CD4-positive, alpha-beta T cell (primary cell): ENCODE results near the gene SPATA13. TPM values are rescaled to one million over a fixed set of nuclear protein-coding genes. Genes with fewer than 3 reads are reported as not detected.
"Not testable (repeated sequence)": the region's sequence is repeated elsewhere in the genome, so short reads cannot be mapped to it uniquely, and the experiment has no call there.

ENCODE experiments used
- ATAC-seq: fragments of 200-7000 bp; cut with Tn5 transposase; one replicate; pipeline ENCODE4 v1.10.0; 2022; ENCODE audit warnings: mild to moderate bottlenecking; ENCODE audit not compliant: poor library complexity
- CTCF ChIA-PET: fragments of 350-600 bp; sonication (Branson Sonifier 250); formaldehyde crosslinking; loops from one replicate; lab custom pipeline; 2021; ENCODE audit warnings: antibody characterized with exemption, inconsistent platforms; lab: Charles Lee
- POLR2A ChIA-PET: fragments of 350-600 bp; sonication (Branson Sonifier 250); formaldehyde crosslinking; loops from one replicate; lab custom pipeline; 2021; ENCODE audit warnings: antibody characterized with exemption, inconsistent platforms; lab: Charles Lee
- DNase-seq, 14 experiments: peaks; one replicate each; pipeline ENCODE4 v3.0.0-alpha.2; 2013 to 2020; ENCODE audit warnings: mixed read lengths in 2 of 14
- H3K27ac ChIP-seq, 2 donors: one replicate each; pipeline versions ENCODE4 v1.5.1 to v1.7.0; 2013; ENCODE audit warnings: low read length in 2 of 2, low read depth in 1 of 2, mild to moderate bottlenecking in 1 of 2
- H3K27me3 ChIP-seq, 2 experiments: 1 replicate in 1 of 2; 2 replicates in 1 of 2; pipeline versions ENCODE4 v1.6.1 to v1.7.0; 2013; ENCODE audit warnings: low read length in 2 of 2, control low read depth in 1 of 2, mild to moderate bottlenecking in 1 of 2, moderate library complexity in 1 of 2; ENCODE audit not compliant: insufficient read depth in 2 of 2, control insufficient read depth in 1 of 2
- H3K36me3 ChIP-seq: one replicate; pipeline ENCODE4 v1.6.1; 2013; ENCODE audit warnings: low read length, control low read depth; ENCODE audit not compliant: insufficient read depth
- H3K4me1 ChIP-seq: one replicate; pipeline ENCODE4 v1.6.1; 2013; ENCODE audit warnings: low read length, control low read depth; ENCODE audit not compliant: insufficient read depth
- H3K4me3 ChIP-seq: one replicate; pipeline ENCODE4 v1.5.1; 2013; ENCODE audit warnings: mild to moderate bottlenecking, low read length, moderate library complexity
- H3K9me3 ChIP-seq, 2 experiments: 1 replicate in 1 of 2; 2 replicates in 1 of 2; pipeline versions ENCODE4 v1.6.1 to v1.7.0; 2013; ENCODE audit warnings: low read length in 2 of 2, mild to moderate bottlenecking in 2 of 2, control low read depth in 1 of 2, moderate library complexity in 1 of 2; ENCODE audit not compliant: control insufficient read depth in 1 of 2, insufficient read depth in 1 of 2
- H3K27ac Mint-ChIP-seq: one replicate; pipeline ENCODE4 v1.8.0; 2020; ENCODE audit warnings: mixed read lengths
- H3K27me3 Mint-ChIP-seq: one replicate; pipeline ENCODE4 v1.8.0; 2021; ENCODE audit warnings: mixed read lengths
- H3K36me3 Mint-ChIP-seq: one replicate; pipeline ENCODE4 v1.8.0; 2021; ENCODE audit warnings: low read depth, mixed read lengths
- H3K4me1 Mint-ChIP-seq: one replicate; pipeline ENCODE4 v1.8.0; 2021; ENCODE audit warnings: low read depth, mixed read lengths
- H3K4me3 Mint-ChIP-seq: one replicate; pipeline ENCODE4 v1.8.0; 2020; ENCODE audit warnings: mild to moderate bottlenecking, mixed read lengths
- H3K9me3 Mint-ChIP-seq: one replicate; pipeline ENCODE4 v1.8.0; 2020; ENCODE audit warnings: mixed read lengths
- CTCF ChIP-seq: fragments of 200-600 bp; IDR thresholded peaks from one replicate; pipeline ENCODE4 v1.8.0; 2022; ENCODE audit warnings: antibody characterized with exemption, mild to moderate bottlenecking
- intact Hi-C, 2 experiments: fragments of 100-400 bp; cut with DNase I in 1 of 2; cut with micrococcal nuclease in 1 of 2; formaldehyde crosslinking; loops; one replicate each; pipeline versions ENCODE4 v1.15.1 to v1.9.0; 2023 to 2025; cut with DNase I, micrococcal nuclease
- total RNA-seq, 174 experiments: library from RNA in 2 of 174; stranded (reverse) in 2 of 174; gene quantifications; one replicate each; pipeline ENCODE4 v1.2.3 and lab custom pipeline; 2021 to 2026

Gene SPATA13
- total RNA-seq, 2 experiments from 2014 or later = 87.7 to 94.6 TPM

- no peaks in the 10 kb centered on the region for H3K9me3 Mint-ChIP-seq
- no peak overlapping the region for H3K4me3 Mint-ChIP-seq
- no peak for DNase-seq
- H3K36me3 Mint-ChIP-seq = peaks cover 31% of the 10 kb centered on the region
- intact Hi-C loops = loop anchor here in 1 of 2 experiments (5.0 kb wide), 1 partner anchor 56 kb away; no protein-coding TSS in a partner anchor
- Histone ChIP-seq H3K9me3 (peaks cover 0 to 5% of the 10 kb centered on the region in 2 experiments), H3K4me1 (no peaks in the 10 kb centered on the region), H3K27me3 (no peaks in the 10 kb centered on the region), H3K27ac (no peak overlapping the region), H3K36me3 (peaks cover 35% of the 10 kb centered on the region), H3K4me3 (no peak overlapping the region)
- POLR2A ChIA-PET = no interaction called here
- CTCF ChIA-PET = no interaction called here
- no peak overlapping the region for H3K27ac Mint-ChIP-seq
- no peaks in the 10 kb centered on the region for H3K4me1 Mint-ChIP-seq
- no peak for ATAC-seq
- H3K27me3 Mint-ChIP-seq = no peaks in the 10 kb centered on the region
- TF ChIP-seq CTCF = no peak
Measured at GRCh38 chr13:24308488-24309020, 148.0 kb downstream of the SPATA13 start.

- not testable (repeated sequence) for H3K27ac Mint-ChIP-seq
Measured at GRCh38 chr13:24309300-24309699, 148.8 kb downstream of the SPATA13 start, which contains the start of gene C1QTNF9. Gene C1QTNF9 (plus strand): TSS chr13:24309580. CDS start chr13:24316004, 6,424 bp downstream.

GRCh38 chr13:24313439-24313838 is 152.9 kb downstream of the SPATA13 start:
- no peak overlapping the region for H3K4me3 Mint-ChIP-seq
- no peaks in the 10 kb centered on the region for H3K4me1 Mint-ChIP-seq
- H3K27me3 Mint-ChIP-seq = no peaks in the 10 kb centered on the region
- CTCF ChIA-PET = no interaction called here
- no peak for DNase-seq
- no peaks in the 10 kb centered on the region for H3K4me1 ChIP-seq
- no peak for TF ChIP-seq CTCF
- POLR2A ChIA-PET = no interaction called here
- H3K4me3 ChIP-seq = no peak overlapping the region
- H3K27ac ChIP-seq = no peak overlapping the region
- H3K27me3 ChIP-seq = no peaks in the 10 kb centered on the region
- intact Hi-C loops = no loop called here
- H3K36me3 Mint-ChIP-seq = no peaks in the 10 kb centered on the region
- H3K27ac Mint-ChIP-seq = no peak overlapping the region
- no peaks in the 10 kb centered on the region for H3K9me3 ChIP-seq
- no peaks in the 10 kb centered on the region for H3K36me3 ChIP-seq
- no peaks in the 10 kb centered on the region for H3K9me3 Mint-ChIP-seq
- no peak for ATAC-seq

More at GRCh38 chr13:24309300-24309699, 148.8 kb downstream of the SPATA13 start, which contains the start of gene C1QTNF9:
- H3K9me3 Mint-ChIP-seq, H3K4me3 ChIP-seq, H3K27me3 ChIP-seq, DNase-seq, H3K4me3 Mint-ChIP-seq, ATAC-seq, H3K4me1 ChIP-seq, H3K4me1 Mint-ChIP-seq, H3K27ac ChIP-seq, H3K9me3 ChIP-seq, CTCF ChIA-PET, H3K27me3 Mint-ChIP-seq: not testable (repeated sequence)
- intact Hi-C loops = loop anchor here in 1 of 2 experiments (5.0 kb wide), 1 partner anchor 57 kb away; no protein-coding TSS in a partner anchor
- POLR2A ChIA-PET = interaction anchor here (0.5 kb wide), 1 partner anchor 17 kb away, joined by 3 read pairs; no protein-coding TSS in a partner anchor
- peaks cover 25% of the 10 kb centered on the region for H3K36me3 Mint-ChIP-seq
- peaks cover 27% of the 10 kb centered on the region for H3K36me3 ChIP-seq

- H3K27ac ChIP-seq, H3K27ac Mint-ChIP-seq, H3K27me3 Mint-ChIP-seq, H3K36me3 Mint-ChIP-seq, H3K4me1 Mint-ChIP-seq, H3K27me3 ChIP-seq, H3K9me3 Mint-ChIP-seq, H3K4me3 Mint-ChIP-seq, POLR2A ChIA-PET, DNase-seq, ATAC-seq, intact Hi-C loops, H3K9me3 ChIP-seq, CTCF ChIA-PET, H3K4me3 ChIP-seq, H3K36me3 ChIP-seq, H3K4me1 ChIP-seq: not testable (repeated sequence)
Measured at GRCh38 chr13:24317835-24318234, 157.3 kb downstream of the SPATA13 start.

GRCh38 chr13:24318878-24319277 is 158.4 kb downstream of the SPATA13 start:
- H3K27ac Mint-ChIP-seq, H3K36me3 ChIP-seq, H3K4me3 Mint-ChIP-seq, H3K4me3 ChIP-seq, intact Hi-C loops, POLR2A ChIA-PET, H3K27me3 ChIP-seq, H3K9me3 Mint-ChIP-seq, H3K27ac ChIP-seq, DNase-seq, H3K36me3 Mint-ChIP-seq, H3K9me3 ChIP-seq, H3K4me1 Mint-ChIP-seq, ATAC-seq, H3K4me1 ChIP-seq, CTCF ChIA-PET: not testable (repeated sequence)
- H3K27me3 Mint-ChIP-seq = peaks cover 12% of the 10 kb centered on the region

GRCh38 chr13:24319641-24320040 is 159.1 kb downstream of the SPATA13 start:
- intact Hi-C loops, CTCF ChIA-PET, H3K4me1 ChIP-seq: not testable (repeated sequence)

More at GRCh38 chr13:24319641-24320040, 159.1 kb downstream of the SPATA13 start:
- H3K27me3 ChIP-seq, H3K4me3 Mint-ChIP-seq, H3K9me3 Mint-ChIP-seq, H3K36me3 Mint-ChIP-seq, H3K4me1 Mint-ChIP-seq, H3K27ac ChIP-seq, DNase-seq, H3K4me3 ChIP-seq, POLR2A ChIA-PET, H3K9me3 ChIP-seq, H3K36me3 ChIP-seq, ATAC-seq, H3K27ac Mint-ChIP-seq: not testable (repeated sequence)
- H3K27me3 Mint-ChIP-seq = peaks cover 16% of the 10 kb centered on the region
